Suprapubic skin (tissue), 3 donors: Measurements from ENCODE around the gene LMTK2.

ENCODE experiments used
- CTCF ChIP-seq, 2 donors: fragments of 200-600 bp in 1 of 2; fragments of 450-650 bp in 1 of 2; sonication (generic) in 1 of 2; IDR thresholded peaks; one replicate each; pipeline ENCODE4 v1.5.1; 2016 to 2019; ENCODE audit warnings: antibody characterized with exemption in 2 of 2, mild to moderate bottlenecking in 1 of 2, moderate library complexity in 1 of 2
- POLR2A ChIP-seq, 2 donors: fragments of 450-650 bp; IDR thresholded peaks; one replicate each; pipeline ENCODE4 v1.6.1; 2017; ENCODE audit warnings: antibody characterized with exemption in 2 of 2, mild to moderate bottlenecking in 2 of 2, moderate library complexity in 2 of 2

GRCh38 chr7:98168904-98169621 lies 62.4 kb downstream of the LMTK2 start:
- no peak for TF ChIP-seq CTCF (IDR thresholded peaks at IDR 0.05)
- no peak for TF ChIP-seq POLR2A (IDR thresholded peaks at IDR 0.05)
